Measurements from ENCODE around the gene CD300E. TPM values are rescaled to one million over a fixed set of nuclear protein-coding genes. Genes with fewer than 3 reads are reported as not detected.
A peak's percentile ranks its signal among the peaks of the same experiment; 100 is the strongest.

CD300E gene
- total and polyA plus RNA-seq, 2 of the 4 experiments (the other 2 are of a cell fraction): not detected

GRCh38 chr17:74646231-74646630 is 22.7 kb upstream of the CD300E start:
- BruUV-seq (replicated peaks): no TSS peak
- Histone ChIP-seq H3K18ac (ENCODE audit: low read depth, low read length) (no peak overlapping the region), H4K8ac (ENCODE audit: low read depth in 2 of 2, low read length in 2 of 2) (no peak overlapping the region), H3K9me1 (ENCODE audit: insufficient read depth, low read length) (no peaks in the 10 kb centered on the region), H3K4ac (ENCODE audit: low read depth, low read length) (no peak overlapping the region), H3K9me3 (ENCODE audit: control insufficient read depth, insufficient read depth, low read length) (no peaks in the 10 kb centered on the region), H3K27me3 (ENCODE audit: control insufficient read depth, insufficient read depth, low read length) (no peaks in the 10 kb centered on the region; the same call in 1 of the 2 replicates), H4K20me1 (ENCODE audit: insufficient read depth, low read length) (no peaks in the 10 kb centered on the region), H3K79me1 (ENCODE audit: low read depth in 1 of 2, low read length in 2 of 2) (no peaks in the 10 kb centered on the region), H2AK9ac (replicated peaks; ENCODE audit: low read depth, low read length, poor library complexity) (no peak overlapping the region), H3K14ac (replicated peaks; ENCODE audit: low read depth, low read length) (no peak overlapping the region), H2AFZ (replicated peaks; ENCODE audit: low read length, poor library complexity) (no peak overlapping the region), H2BK5ac (ENCODE audit: low read depth, low read length, poor library complexity, severe bottlenecking) (no peak overlapping the region), H2BK20ac (ENCODE audit: low read depth, low read length) (no peak overlapping the region), H3K4me1 (ENCODE audit: control insufficient read depth, insufficient read depth, low read length) (no peaks in the 10 kb centered on the region), H3K56ac (ENCODE audit: extremely low read depth, insufficient read depth, low read length) (no peak overlapping the region), H4K5ac (ENCODE audit: low read depth, low read length) (no peak overlapping the region), H3K27ac (ENCODE audit: insufficient read depth, low read length) (no peak overlapping the region), H2AK5ac (ENCODE audit: low read depth, low read length) (no peak overlapping the region), H2BK120ac (ENCODE audit: low read depth, low read length) (no peak overlapping the region), H2BK15ac (ENCODE audit: low read depth, low read length) (no peak overlapping the region), H3K36me3 (ENCODE audit: control insufficient read depth, insufficient read depth, low read length) (no peaks in the 10 kb centered on the region), H3K4me2 (ENCODE audit: low read depth, low read length) (no peak overlapping the region), H3K9ac (ENCODE audit: low read depth, low read length) (no peak overlapping the region), H3K23ac (ENCODE audit: low read depth, low read length) (no peak overlapping the region), H4K91ac (ENCODE audit: insufficient read depth, low read depth, low read length) (no peak overlapping the region), H3K4me3 (ENCODE audit: insufficient read depth, low read depth, low read length) (no peak overlapping the region)
- in situ Hi-C loops (cut with MboI; ENCODE audit: low sequenced_read_pairs): no loop called here
- ATAC-seq (ENCODE audit: low read depth): no peak
- no peak for DNase-seq
- ChIA-PET POLR2A (ENCODE audit: unreplicated experiment) (no interaction called here), CTCF (no interaction called here)
- 70% methylated on average over 1 of the region's 3 CpGs; no CpG with 5 or more reads in 1 of the 2 experiments for WGBS, 2 experiments (ENCODE audit: extremely low coverage in 2 of 2, insufficient read length in 1 of 2)
- TF ChIP-seq BHLHE40 (IDR thresholded peaks at IDR 0.05; ENCODE audit: low read depth, low read length) (no peak), CTCF (conservative IDR thresholded peaks at IDR 0.05; ENCODE audit: low read depth, low read length) (0 out of 2 replicates have a peak, but pooled peaks have one; percentile 4)
- intact Hi-C loops (cut with micrococcal nuclease): no loop called here
- dilution Hi-C loops (cut with HindIII; ENCODE audit: low sequenced_read_pairs, unreplicated experiment): no loop called here
